ENCODE results near the gene OPRD1.
A peak's percentile ranks its signal among the peaks of the same experiment; 100 is the strongest.

Gene OPRD1

GRCh38 chr1:28893403-28894102 is 81.6 kb downstream of the OPRD1 start:
- DNase-seq (ENCODE audit: low read depth), result no peak
- TF ChIP-seq CTCF (conservative IDR thresholded peaks at IDR 0.05; ENCODE audit: low read depth, low read length), result peak; percentile 47
- H3K4me3 ChIP-seq (ENCODE audit: low read length), result no peak overlapping the region

GRCh38 chr1:28894785-28895184 is 82.8 kb downstream of the OPRD1 start:
- DNase-seq (ENCODE audit: low read depth), result no peak
- no peak for TF ChIP-seq CTCF (conservative IDR thresholded peaks at IDR 0.05; ENCODE audit: low read depth, low read length)
- H3K4me3 ChIP-seq (ENCODE audit: low read length), result no peak overlapping the region

GRCh38 chr1:28895896-28896608 is 84.1 kb downstream of the OPRD1 start:
- no peak overlapping the region for H3K4me3 ChIP-seq (ENCODE audit: low read length)
- TF ChIP-seq CTCF (conservative IDR thresholded peaks at IDR 0.05; ENCODE audit: low read depth, low read length), result no peak
- no peak for DNase-seq (ENCODE audit: low read depth)

- no peak overlapping the region for H3K4me3 ChIP-seq (ENCODE audit: low read length)
- no peak for DNase-seq (ENCODE audit: low read depth)
- no peak for TF ChIP-seq CTCF (conservative IDR thresholded peaks at IDR 0.05; ENCODE audit: low read depth, low read length)
Observed at GRCh38 chr1:28896609-28896986, 84.6 kb downstream of the OPRD1 start.

- H3K4me3 ChIP-seq (ENCODE audit: low read length), result no peak overlapping the region
- no peak for DNase-seq (ENCODE audit: low read depth)
- no peak for TF ChIP-seq CTCF (conservative IDR thresholded peaks at IDR 0.05; ENCODE audit: low read depth, low read length)
Observed at GRCh38 chr1:28897789-28898188, 85.8 kb downstream of the OPRD1 start.

- no peak for DNase-seq (ENCODE audit: low read depth)
- H3K4me3 ChIP-seq (ENCODE audit: low read length), result no peak overlapping the region
- no peak for TF ChIP-seq CTCF (conservative IDR thresholded peaks at IDR 0.05; ENCODE audit: low read depth, low read length)
Observed at GRCh38 chr1:28898405-28898881, 86.5 kb downstream of the OPRD1 start.

GRCh38 chr1:28899267-28899666 is 87.3 kb downstream of the OPRD1 start:
- H3K4me3 ChIP-seq (ENCODE audit: low read length), result no peak overlapping the region
- no peak for TF ChIP-seq CTCF (conservative IDR thresholded peaks at IDR 0.05; ENCODE audit: low read depth, low read length)

More at GRCh38 chr1:28899267-28899666, 87.3 kb downstream of the OPRD1 start:
- no peak for DNase-seq (ENCODE audit: low read depth)

Measured in retinal pigment epithelial cell (primary cell).